ENCODE measurements around the gene RPGRIP1.

The RPGRIP1 gene

DNA sequence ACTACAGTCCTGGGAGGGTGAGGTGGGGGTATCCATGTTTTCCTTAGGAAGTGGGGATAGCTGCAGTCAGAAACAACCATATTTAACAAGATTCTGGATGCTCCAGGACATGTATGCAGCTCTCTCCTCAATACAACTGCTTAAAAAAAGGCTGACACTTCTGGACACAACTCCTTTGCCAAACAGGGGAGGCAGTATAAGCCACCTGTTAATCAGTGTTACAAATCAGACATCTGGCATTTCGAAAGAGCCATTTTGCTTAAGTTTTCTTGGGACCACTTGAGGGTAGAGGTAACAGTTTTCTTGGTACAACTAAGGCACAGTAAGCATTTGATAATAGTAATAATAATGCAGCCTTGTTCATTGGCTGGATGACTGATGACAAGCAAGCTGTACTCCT lies 47.1 kb downstream of the RPGRIP1 start:
- peaks cover 3% of the 10 kb centered on the region for H3K27me3 ChIP-seq (ENCODE audit: control insufficient read depth, low read length)
- TF ChIP-seq EZH2phosphoT487 (IDR thresholded peaks at IDR 0.05; ENCODE audit: borderline replicate concordance, low read length) = no peak
- TF ChIP-seq, protein P1, sequence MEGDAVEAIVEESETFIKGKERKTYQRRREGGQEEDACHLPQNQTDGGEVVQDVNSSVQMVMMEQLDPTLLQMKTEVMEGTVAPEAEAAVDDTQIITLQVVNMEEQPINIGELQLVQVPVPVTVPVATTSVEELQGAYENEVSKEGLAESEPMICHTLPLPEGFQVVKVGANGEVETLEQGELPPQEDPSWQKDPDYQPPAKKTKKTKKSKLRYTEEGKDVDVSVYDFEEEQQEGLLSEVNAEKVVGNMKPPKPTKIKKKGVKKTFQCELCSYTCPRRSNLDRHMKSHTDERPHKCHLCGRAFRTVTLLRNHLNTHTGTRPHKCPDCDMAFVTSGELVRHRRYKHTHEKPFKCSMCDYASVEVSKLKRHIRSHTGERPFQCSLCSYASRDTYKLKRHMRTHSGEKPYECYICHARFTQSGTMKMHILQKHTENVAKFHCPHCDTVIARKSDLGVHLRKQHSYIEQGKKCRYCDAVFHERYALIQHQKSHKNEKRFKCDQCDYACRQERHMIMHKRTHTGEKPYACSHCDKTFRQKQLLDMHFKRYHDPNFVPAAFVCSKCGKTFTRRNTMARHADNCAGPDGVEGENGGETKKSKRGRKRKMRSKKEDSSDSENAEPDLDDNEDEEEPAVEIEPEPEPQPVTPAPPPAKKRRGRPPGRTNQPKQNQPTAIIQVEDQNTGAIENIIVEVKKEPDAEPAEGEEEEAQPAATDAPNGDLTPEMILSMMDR (IDR thresholded peaks at IDR 0.05; ENCODE audit: low read depth, low read length, poor library complexity, severe bottlenecking) = no peak

More for the DNA sequence above, 47.1 kb downstream of the RPGRIP1 start:
- H3K4me1 ChIP-seq (ENCODE audit: control insufficient read depth, low read length) = no peaks in the 10 kb centered on the region
- H3K9me2 ChIP-seq (replicated peaks; ENCODE audit: control insufficient read depth, low read length) = no peaks in the 10 kb centered on the region
- no peak overlapping the region for H3K4me3 ChIP-seq (ENCODE audit: low read length)
- no peaks in the 10 kb centered on the region for H3K79me2 ChIP-seq (ENCODE audit: control insufficient read depth, low read length)
- no peak overlapping the region for H3K4me2 ChIP-seq (ENCODE audit: low read length)
- H3K27ac ChIP-seq (ENCODE audit: low read depth, low read length) = no peak overlapping the region
- H4K20me1 ChIP-seq (ENCODE audit: control insufficient read depth, insufficient read depth, low read depth, low read length) = no peaks in the 10 kb centered on the region
- H3F3A ChIP-seq (ENCODE audit: control insufficient read depth, insufficient read depth) = no peaks in the 10 kb centered on the region
- no peaks in the 10 kb centered on the region for H3K9me3 ChIP-seq (ENCODE audit: control insufficient read depth, insufficient read depth, low read length)
- no peaks in the 10 kb centered on the region for H3K36me3 ChIP-seq (ENCODE audit: control insufficient read depth, low read length)

Measured in DOHH2 (cell line).